Right ventricle myocardium inferior (tissue), 1 donor: ENCODE measurements around the gene CDKN2B-AS1. TPM values are rescaled to one million over a fixed set of nuclear protein-coding genes. Genes with fewer than 3 reads are reported as not detected.

Experiments
- ATAC-seq: fragments of 200-7000 bp; cut with Tn5 transposase; one replicate; pipeline ENCODE4 v1.9.1; 2020; ENCODE audit warnings: mild to moderate bottlenecking, moderate library complexity
- DNase-seq: peaks from one replicate; pipeline ENCODE4 v3.0.0; 2021; ENCODE audit errors: missing footprints
- intact Hi-C: fragments of 100-400 bp; cut with DNase I; formaldehyde crosslinking; loops from one replicate; pipeline ENCODE4 v1.11.0; 2022
- total RNA-seq: library from RNA; stranded (reverse); fragmentation: NEBNext Ultra II Directional; extraction: Animal tissue kit (Norgen Biotek cat#: 25700); gene quantifications from one replicate; pipeline ENCODE4 v1.2.1, GENCODE V29; 2021
- donor health status: DM: no; HTN: yes; CAD: no; lungs with severe emphysema.

Gene CDKN2B-AS1
- total RNA-seq, 1 donor from 2014 or later: not detected

- intact Hi-C loops: loop anchor here (10.0 kb wide), 1 partner anchor 99 kb away; the partner anchor contains the start of gene CDKN2B
- ATAC-seq: peak; percentile 49
- no peak for DNase-seq
These were observed 109.3 kb downstream of the CDKN2B-AS1 start for GRCh38 chr9:22103685-22104575.

- ATAC-seq (no peak), DNase-seq (no peak)
- intact Hi-C loops: loop anchor here (10.0 kb wide), 1 partner anchor 100 kb away; the partner anchor contains the start of gene CDKN2B
These were observed 110.6 kb downstream of the CDKN2B-AS1 start for GRCh38 chr9:22105005-22105722.

- DNase-seq: no peak
- intact Hi-C loops: loop anchor here (10.0 kb wide), 1 partner anchor 103 kb away; the partner anchor contains the start of gene CDKN2B
- ATAC-seq: no peak
These were observed 112.8 kb downstream of the CDKN2B-AS1 start for GRCh38 chr9:22107202-22108045.

GRCh38 chr9:22108581-22109370 lies 114.2 kb downstream of the CDKN2B-AS1 start:
- intact Hi-C loops: loop anchor here (10.0 kb wide), 1 partner anchor 104 kb away; the partner anchor contains the start of gene CDKN2B
- DNase-seq: no peak
- no peak for ATAC-seq

GRCh38 chr9:22111176-22111953 lies 116.8 kb downstream of the CDKN2B-AS1 start:
- intact Hi-C loops: no loop called here
- ATAC-seq: no peak

GRCh38 chr9:22111954-22112247 lies 117.3 kb downstream of the CDKN2B-AS1 start:
- DNase-seq (no peak), ATAC-seq (no peak)
- intact Hi-C loops: no loop called here

More at GRCh38 chr9:22111176-22111953, 116.8 kb downstream of the CDKN2B-AS1 start:
- DNase-seq: no peak

- no peak for ATAC-seq
- intact Hi-C loops: no loop called here
- DNase-seq: no peak
These were observed 118.6 kb downstream of the CDKN2B-AS1 start for GRCh38 chr9:22112870-22113821.

- ATAC-seq: no peak
- no peak for DNase-seq
- intact Hi-C loops: loop anchor here (5.0 kb wide), 1 partner anchor 303 kb away; no protein-coding TSS in a partner anchor
These were observed 120.4 kb downstream of the CDKN2B-AS1 start for GRCh38 chr9:22114956-22115355.

GRCh38 chr9:22116758-22117157 lies 122.2 kb downstream of the CDKN2B-AS1 start:
- ATAC-seq (no peak), DNase-seq (no peak)
- intact Hi-C loops: loop anchor here (5.0 kb wide), 1 partner anchor 304 kb away; no protein-coding TSS in a partner anchor

- no peak for DNase-seq
- intact Hi-C loops: loop anchor here (5.0 kb wide), 1 partner anchor 305 kb away; no protein-coding TSS in a partner anchor
- no peak for ATAC-seq
These were observed 123.2 kb downstream of the CDKN2B-AS1 start for GRCh38 chr9:22117511-22118384.

- ATAC-seq (no peak), DNase-seq (no peak)
- intact Hi-C loops: loop anchor here (5.0 kb wide), 1 partner anchor 307 kb away; no protein-coding TSS in a partner anchor
These were observed 124.4 kb downstream of the CDKN2B-AS1 start for GRCh38 chr9:22118810-22119521.

GRCh38 chr9:22119522-22120158 lies 125.0 kb downstream of the CDKN2B-AS1 start:
- peak; percentile 57 for ATAC-seq

GRCh38 chr9:22120159-22120549 lies 125.6 kb downstream of the CDKN2B-AS1 start:
- intact Hi-C loops: no loop called here
- ATAC-seq (no peak), DNase-seq (no peak)

More at GRCh38 chr9:22119522-22120158, 125.0 kb downstream of the CDKN2B-AS1 start:
- intact Hi-C loops: loop anchor here (5.0 kb wide), 1 partner anchor 307 kb away; no protein-coding TSS in a partner anchor
- no peak for DNase-seq

- DNase-seq: no peak
- intact Hi-C loops: no loop called here
- ATAC-seq: no peak
These were observed 126.0 kb downstream of the CDKN2B-AS1 start for GRCh38 chr9:22120595-22120994.
